OCI-LY7 (cell line): ENCODE results near the gene CCDC92. TPM values are rescaled to one million over a fixed set of nuclear protein-coding genes. Genes with fewer than 3 reads are reported as not detected.

Experiments used
- BruUV-seq: library from RNA; stranded (reverse); fragments of 400-500 nt; replicated peaks from 2 replicates; lab custom pipeline; 2021; lab: Mats Ljungman, UMichigan
- CTCF ChIA-PET: fragments of 300-600 bp; sonication (Branson Sonifier 250); formaldehyde crosslinking; loops from one replicate; lab custom pipeline; 2022; ENCODE audit warnings: antibody characterized with exemption; ENCODE audit not compliant: unreplicated experiment; lab: Charles Lee
- POLR2A ChIA-PET: fragments of 300-600 bp; sonication (Branson Sonifier 250); formaldehyde crosslinking; loops from one replicate; lab custom pipeline; 2022; ENCODE audit warnings: antibody characterized with exemption; lab: Charles Lee
- DNase-seq: peaks from one replicate; pipeline ENCODE4 v3.0.0-alpha.2; 2015; ENCODE audit warnings: low spot score
- H2AFZ ChIP-seq: fragments of 200-600 bp; sonication (generic), shearing (Covaris generic); 2 replicates; pipeline ENCODE4 v1.6.1; 2014; ENCODE audit warnings: mild to moderate bottlenecking, antibody characterized with exemption, low read length, moderate library complexity
- H3K27ac ChIP-seq: fragments of 200-600 bp; sonication (generic); 2 replicates; pipeline ENCODE4 v1.5.1; 2014; ENCODE audit warnings: mixed run types, low read depth, mild to moderate bottlenecking, moderate library complexity, low read length, inconsistent platforms; ENCODE audit not compliant: poor library complexity, severe bottlenecking
- H3K36me3 ChIP-seq: fragments of 200-600 bp; sonication (generic); 2 replicates; pipeline ENCODE4 v1.6.1; 2014; ENCODE audit warnings: mild to moderate bottlenecking, antibody characterized with exemption, low read length, moderate library complexity, mixed read lengths; ENCODE audit not compliant: insufficient read depth
- H3K4me1 ChIP-seq: fragments of 200-600 bp; sonication (generic); 2 replicates; pipeline ENCODE4 v1.5.1; 2014; ENCODE audit warnings: mild to moderate bottlenecking, low read length; ENCODE audit not compliant: insufficient read depth, poor library complexity, severe bottlenecking
- H3K4me2 ChIP-seq: fragments of 200-600 bp; sonication (generic); 2 replicates; pipeline ENCODE4 v1.6.1; 2014; ENCODE audit warnings: mild to moderate bottlenecking, low read length
- H3K4me3 ChIP-seq: fragments of 200-600 bp; sonication (generic); 2 replicates; pipeline ENCODE4 v1.5.1; 2014; ENCODE audit warnings: mild to moderate bottlenecking, low read depth, low read length; ENCODE audit not compliant: poor library complexity, severe bottlenecking
- H3K79me2 ChIP-seq: fragments of 200-600 bp; sonication (generic); 2 replicates; pipeline ENCODE4 v1.6.1; 2016; ENCODE audit warnings: low read depth, mild to moderate bottlenecking, low read length, moderate library complexity, mixed read lengths; ENCODE audit not compliant: insufficient read depth
- H3K9me2 ChIP-seq: fragments of 200-600 bp; sonication (generic); 2 replicates; pipeline ENCODE4 v1.6.1; 2016; ENCODE audit warnings: mild to moderate bottlenecking, low read length, mixed read lengths; ENCODE audit not compliant: insufficient read depth
- H3K9me3 ChIP-seq: fragments of 200-600 bp; sonication (generic); 2 replicates; pipeline ENCODE4 v1.6.1; 2014; ENCODE audit warnings: mild to moderate bottlenecking, mixed run types, low read length, mixed read lengths
- H4K20me1 ChIP-seq: fragments of 200-600 bp; sonication (generic); 2 replicates; pipeline ENCODE4 v1.6.1; 2014; ENCODE audit warnings: mild to moderate bottlenecking, antibody characterized with exemption, low read length, moderate library complexity, mixed read lengths; ENCODE audit not compliant: insufficient read depth
- EZH2phosphoT487 ChIP-seq: fragments of 200-600 bp; sonication (generic); IDR thresholded peaks from 2 replicates; pipeline ENCODE4 v1.6.1; 2018; ENCODE audit warnings: low read depth, borderline replicate concordance, mild to moderate bottlenecking, mixed run types, antibody characterized with exemption, low read length, moderate library complexity, mixed read lengths
- intact Hi-C: fragments of 100-400 bp; cut with micrococcal nuclease; formaldehyde crosslinking; loops from one replicate; pipeline ENCODE4 v1.10.0; 2022; ENCODE audit not compliant: unreplicated experiment
- total RNA-seq, 2 experiments: library from RNA; depleted of rRNA in 1 of 2; stranded (reverse); fragments of >200 nt in 1 of 2; shearing (Covaris generic) in 1 of 2; gene quantifications; 2 replicates each; pipeline ENCODE4 v1.2.3, GENCODE V29; 2014 to 2022
- TF ChIP-seq, protein P1 (sequence below): fragments of 200-600 bp; sonication (generic); conservative IDR thresholded peaks from 2 replicates; pipeline ENCODE4 v1.5.1; 2014; ENCODE audit warnings: mild to moderate bottlenecking, antibody characterized with exemption, low read length, moderate library complexity, mixed read lengths

CCDC92 gene
- total RNA-seq, 2 experiments from 2014 or later: 3.1 to 12.3 TPM

- H3K4me1 ChIP-seq: no peaks in the 10 kb centered on the region
- no peaks in the 10 kb centered on the region for H3K36me3 ChIP-seq
- H3K9me3 ChIP-seq: no peaks in the 10 kb centered on the region
- H3K4me2 ChIP-seq: no peak overlapping the region
- DNase-seq: no peak
- no peak for TF ChIP-seq EZH2phosphoT487
- TF ChIP-seq, protein P1, sequence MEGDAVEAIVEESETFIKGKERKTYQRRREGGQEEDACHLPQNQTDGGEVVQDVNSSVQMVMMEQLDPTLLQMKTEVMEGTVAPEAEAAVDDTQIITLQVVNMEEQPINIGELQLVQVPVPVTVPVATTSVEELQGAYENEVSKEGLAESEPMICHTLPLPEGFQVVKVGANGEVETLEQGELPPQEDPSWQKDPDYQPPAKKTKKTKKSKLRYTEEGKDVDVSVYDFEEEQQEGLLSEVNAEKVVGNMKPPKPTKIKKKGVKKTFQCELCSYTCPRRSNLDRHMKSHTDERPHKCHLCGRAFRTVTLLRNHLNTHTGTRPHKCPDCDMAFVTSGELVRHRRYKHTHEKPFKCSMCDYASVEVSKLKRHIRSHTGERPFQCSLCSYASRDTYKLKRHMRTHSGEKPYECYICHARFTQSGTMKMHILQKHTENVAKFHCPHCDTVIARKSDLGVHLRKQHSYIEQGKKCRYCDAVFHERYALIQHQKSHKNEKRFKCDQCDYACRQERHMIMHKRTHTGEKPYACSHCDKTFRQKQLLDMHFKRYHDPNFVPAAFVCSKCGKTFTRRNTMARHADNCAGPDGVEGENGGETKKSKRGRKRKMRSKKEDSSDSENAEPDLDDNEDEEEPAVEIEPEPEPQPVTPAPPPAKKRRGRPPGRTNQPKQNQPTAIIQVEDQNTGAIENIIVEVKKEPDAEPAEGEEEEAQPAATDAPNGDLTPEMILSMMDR: no peak
- H3K79me2 ChIP-seq: no peaks in the 10 kb centered on the region
- BruUV-seq: no TSS peak
- no peaks in the 10 kb centered on the region for H3K9me2 ChIP-seq
- ChIA-PET POLR2A (no interaction called here), CTCF (no interaction called here)
- no peak overlapping the region for H2AFZ ChIP-seq
- intact Hi-C loops: no loop called here
- no peaks in the 10 kb centered on the region for H4K20me1 ChIP-seq
- H3K4me3 ChIP-seq: no peak overlapping the region
- no peak overlapping the region for H3K27ac ChIP-seq
Measured at GRCh38 chr12:123919980-123920360, 52.7 kb downstream of the CCDC92 start.

DNA sequence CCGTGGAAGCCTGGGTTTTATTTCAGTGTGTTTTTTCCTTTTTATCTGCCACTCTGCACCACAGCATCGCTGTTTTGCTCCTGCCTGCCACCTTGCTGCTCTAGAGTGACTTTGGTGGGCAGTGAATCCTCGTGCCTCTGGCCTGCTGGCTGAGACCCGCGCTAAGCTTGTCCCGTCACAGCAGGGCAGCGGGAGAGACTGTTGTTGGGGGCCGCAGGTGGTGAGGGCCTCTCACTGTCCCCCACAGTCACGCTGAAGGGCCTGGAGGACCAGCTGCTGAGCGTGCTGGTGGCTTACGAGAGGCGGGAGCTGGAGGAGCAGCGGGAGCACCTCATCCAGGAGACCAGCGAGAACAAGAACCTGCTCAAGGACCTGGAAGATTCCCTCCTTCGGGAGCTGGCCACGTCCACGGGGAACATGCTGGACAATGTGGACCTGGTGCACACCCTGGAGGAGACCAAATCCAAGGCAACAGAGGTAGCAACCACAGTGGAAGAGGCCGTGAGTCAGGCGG lies 55.2 kb downstream of the CCDC92 start:
- TF ChIP-seq EZH2phosphoT487: no peak
- TF ChIP-seq, protein P1: no peak
- H3K9me3 ChIP-seq: no peaks in the 10 kb centered on the region
- H2AFZ ChIP-seq: no peak overlapping the region
- POLR2A ChIA-PET: interaction anchor here (0.6 kb wide), 1 partner anchor 15 kb away, joined by 3 read pairs; no protein-coding TSS in a partner anchor
- no peak overlapping the region for H3K27ac ChIP-seq
- H3K79me2 ChIP-seq: no peaks in the 10 kb centered on the region
- H3K36me3 ChIP-seq: no peaks in the 10 kb centered on the region
- CTCF ChIA-PET: no interaction called here
- DNase-seq: no peak
- H3K9me2 ChIP-seq: no peaks in the 10 kb centered on the region
- BruUV-seq: no TSS peak
- no peak overlapping the region for H3K4me3 ChIP-seq
- no peaks in the 10 kb centered on the region for H4K20me1 ChIP-seq
- intact Hi-C loops: no loop called here
- no peak overlapping the region for H3K4me2 ChIP-seq
- no peaks in the 10 kb centered on the region for H3K4me1 ChIP-seq

GRCh38 chr12:123916729-123917128 lies 55.9 kb downstream of the CCDC92 start:
- no peaks in the 10 kb centered on the region for H3K9me3 ChIP-seq
- intact Hi-C loops: no loop called here
- no peak overlapping the region for H2AFZ ChIP-seq
- H3K36me3 ChIP-seq: no peaks in the 10 kb centered on the region
- POLR2A ChIA-PET: no interaction called here
- no peaks in the 10 kb centered on the region for H3K9me2 ChIP-seq
- no peaks in the 10 kb centered on the region for H3K79me2 ChIP-seq
- H3K27ac ChIP-seq: no peak overlapping the region
- no peak for DNase-seq
- H3K4me1 ChIP-seq: no peaks in the 10 kb centered on the region
- no peak for TF ChIP-seq EZH2phosphoT487
- TF ChIP-seq, protein P1: no peak
- no TSS peak for BruUV-seq
- no peak overlapping the region for H3K4me2 ChIP-seq
- CTCF ChIA-PET: no interaction called here
- no peaks in the 10 kb centered on the region for H4K20me1 ChIP-seq
- H3K4me3 ChIP-seq: no peak overlapping the region
